Gastrocnemius medialis (tissue), 4 donors: ENCODE measurements around the gene LRMDA. TPM values are rescaled to one million over a fixed set of nuclear protein-coding genes. Genes with fewer than 3 reads are reported as not detected.

Experiments used
- ATAC-seq, 2 donors: fragments of 150-250 bp; one replicate each; pipeline ENCODE4 v1.9.1; 2016
- DNase-seq, 2 donors: peaks; one replicate each; pipeline ENCODE4 v3.0.0-alpha.2; 2019
- H3K27ac ChIP-seq, 4 donors: fragments of 200-600 bp; sonication (generic); 1 replicate in 1 of 4; 2 replicates in 3 of 4; pipeline ENCODE4 v1.5.1; 2016 to 2018; ENCODE audit warnings: mild to moderate bottlenecking in 2 of 4, moderate library complexity in 1 of 4
- H3K27me3 ChIP-seq, 3 donors: fragments of 200-600 bp; sonication (generic) in 2 of 3; 1 replicate in 1 of 3; 2 replicates in 2 of 3; pipeline versions ENCODE4 v1.5.1 to v1.6.0; 2016 to 2019; ENCODE audit warnings: mild to moderate bottlenecking in 1 of 3, moderate library complexity in 1 of 3
- H3K36me3 ChIP-seq, 2 donors: fragments of 200-600 bp; sonication (generic) in 1 of 2; one replicate each; pipeline ENCODE4 v1.5.1; 2017 to 2018
- H3K4me1 ChIP-seq, 2 donors: fragments of 200-600 bp; sonication (generic) in 1 of 2; one replicate each; pipeline ENCODE4 v1.5.1; 2016 to 2017; ENCODE audit warnings: mild to moderate bottlenecking in 2 of 2
- H3K4me3 ChIP-seq, 4 donors: fragments of 200-600 bp; sonication (generic) in 3 of 4; 1 replicate in 1 of 4; 2 replicates in 3 of 4; pipeline ENCODE4 v1.5.1; 2016 to 2019; ENCODE audit warnings: mild to moderate bottlenecking in 2 of 4
- H3K9me3 ChIP-seq, 3 donors: fragments of 200-600 bp; sonication (generic) in 2 of 3; 1 replicate in 1 of 3; 2 replicates in 2 of 3; pipeline ENCODE4 v1.5.1; 2016 to 2019
- POLR2A ChIP-seq, 2 donors: fragments of 450-650 bp; IDR thresholded peaks; one replicate each; pipeline ENCODE4 v1.6.1; 2017; ENCODE audit warnings: antibody characterized with exemption in 2 of 2, mild to moderate bottlenecking in 2 of 2, moderate library complexity in 2 of 2
- in situ Hi-C, 4 donors: fragments of 200-750 bp; cut with MboI; loops; one replicate each; pipeline versions ENCODE4 v1.15.0 to v1.8.0; 2017; ENCODE audit warnings: low sequenced_read_pairs in 4 of 4
- intact Hi-C: fragments of 100-400 bp; cut with DNase I; formaldehyde crosslinking; loops from one replicate; pipeline ENCODE4 v1.15.1; 2023; ENCODE audit warnings: low total_unique reads
- total RNA-seq, 4 donors: library from RNA; depleted of rRNA; stranded (reverse); fragments of >200 nt; gene quantifications; one replicate each; pipeline versions ENCODE4 v1.1.0 to v1.2.3, GENCODE V29; 2016
- TF ChIP-seq, protein P1 (sequence below), 5 experiments: fragments of 450-650 bp in 3 of 5; fragments of 200-600 bp in 2 of 5; sonication (generic) in 2 of 5; IDR thresholded peaks in 4 of 5; conservative IDR thresholded peaks in 1 of 5; 1 replicate in 4 of 5; 2 replicates in 1 of 5; pipeline ENCODE4 v1.5.1; 2016 to 2019; ENCODE audit warnings: antibody characterized with exemption in 5 of 5, mild to moderate bottlenecking in 3 of 5, moderate library complexity in 3 of 5

LRMDA gene
- total RNA-seq, 4 donors from 2014 or later: 0.80 to 4.5 (median 1.4) TPM

DNA sequence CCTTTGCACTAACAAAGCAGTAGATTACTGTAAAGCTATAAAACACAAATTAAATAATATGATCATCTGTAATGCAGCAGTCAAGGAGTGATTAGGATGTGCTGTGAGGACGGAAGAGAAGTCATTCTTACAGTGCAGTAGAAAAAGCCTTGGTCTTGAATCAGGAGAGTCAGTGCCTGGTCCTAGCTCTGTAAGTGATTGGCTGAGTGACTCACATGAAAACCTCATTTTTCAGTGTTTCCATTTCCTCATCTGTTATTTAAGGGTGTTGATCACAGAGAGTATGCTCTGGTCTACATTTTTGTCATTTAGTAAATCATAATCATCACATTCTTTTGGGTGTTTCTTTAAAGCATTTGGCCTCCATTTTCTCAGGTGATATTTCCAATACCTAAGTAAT is 717.8 kb downstream of the LRMDA start:
- ATAC-seq (no peak), DNase-seq (no peak)
- H3K4me3 ChIP-seq: no peak overlapping the region
- H3K36me3 ChIP-seq: no peaks in the 10 kb centered on the region
- no peak overlapping the region for H3K27ac ChIP-seq
- peaks cover 0 to 7% (median 0%) of the 10 kb centered on the region in 3 donors for H3K9me3 ChIP-seq
- no peak for TF ChIP-seq POLR2A (IDR thresholded peaks at IDR 0.05)
- TF ChIP-seq, protein P1, sequence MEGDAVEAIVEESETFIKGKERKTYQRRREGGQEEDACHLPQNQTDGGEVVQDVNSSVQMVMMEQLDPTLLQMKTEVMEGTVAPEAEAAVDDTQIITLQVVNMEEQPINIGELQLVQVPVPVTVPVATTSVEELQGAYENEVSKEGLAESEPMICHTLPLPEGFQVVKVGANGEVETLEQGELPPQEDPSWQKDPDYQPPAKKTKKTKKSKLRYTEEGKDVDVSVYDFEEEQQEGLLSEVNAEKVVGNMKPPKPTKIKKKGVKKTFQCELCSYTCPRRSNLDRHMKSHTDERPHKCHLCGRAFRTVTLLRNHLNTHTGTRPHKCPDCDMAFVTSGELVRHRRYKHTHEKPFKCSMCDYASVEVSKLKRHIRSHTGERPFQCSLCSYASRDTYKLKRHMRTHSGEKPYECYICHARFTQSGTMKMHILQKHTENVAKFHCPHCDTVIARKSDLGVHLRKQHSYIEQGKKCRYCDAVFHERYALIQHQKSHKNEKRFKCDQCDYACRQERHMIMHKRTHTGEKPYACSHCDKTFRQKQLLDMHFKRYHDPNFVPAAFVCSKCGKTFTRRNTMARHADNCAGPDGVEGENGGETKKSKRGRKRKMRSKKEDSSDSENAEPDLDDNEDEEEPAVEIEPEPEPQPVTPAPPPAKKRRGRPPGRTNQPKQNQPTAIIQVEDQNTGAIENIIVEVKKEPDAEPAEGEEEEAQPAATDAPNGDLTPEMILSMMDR (IDR thresholded peaks at IDR 0.05 in 4 of 5, conservative IDR thresholded peaks at IDR 0.05 in 1 of 5): no peak
- in situ Hi-C loops: no loop called here
- no peaks in the 10 kb centered on the region for H3K4me1 ChIP-seq
- no peaks in the 10 kb centered on the region for H3K27me3 ChIP-seq
- intact Hi-C loops: no loop called here

GRCh38 chr10:76149602-76150138 is 718.2 kb downstream of the LRMDA start:
- no peak for TF ChIP-seq POLR2A (IDR thresholded peaks at IDR 0.05)
- TF ChIP-seq, protein P1 (IDR thresholded peaks at IDR 0.05 in 4 of 5, conservative IDR thresholded peaks at IDR 0.05 in 1 of 5): no peak
- Histone ChIP-seq H3K4me1 (no peaks in the 10 kb centered on the region), H3K9me3 (peaks cover 0 to 7% (median 0%) of the 10 kb centered on the region in 3 donors), H3K4me3 (no peak overlapping the region), H3K27me3 (no peaks in the 10 kb centered on the region), H3K36me3 (no peaks in the 10 kb centered on the region), H3K27ac (no peak overlapping the region)
- in situ Hi-C loops (no loop called here), intact Hi-C loops (no loop called here)
- ATAC-seq (no peak), DNase-seq (no peak)

- ATAC-seq (no peak), DNase-seq (no peak)
- no peak overlapping the region for H3K27ac ChIP-seq
- H3K9me3 ChIP-seq: peaks cover 0 to 7% (median 0%) of the 10 kb centered on the region in 3 donors
- TF ChIP-seq, protein P1 (IDR thresholded peaks at IDR 0.05 in 4 of 5, conservative IDR thresholded peaks at IDR 0.05 in 1 of 5): no peak
- no peak for TF ChIP-seq POLR2A (IDR thresholded peaks at IDR 0.05)
- H3K36me3 ChIP-seq: no peaks in the 10 kb centered on the region
- H3K27me3 ChIP-seq: no peaks in the 10 kb centered on the region
- intact Hi-C loops: no loop called here
- no peaks in the 10 kb centered on the region for H3K4me1 ChIP-seq
- in situ Hi-C loops: no loop called here
- no peak overlapping the region for H3K4me3 ChIP-seq
Measured at GRCh38 chr10:76150139-76150875, 718.9 kb downstream of the LRMDA start.

DNA sequence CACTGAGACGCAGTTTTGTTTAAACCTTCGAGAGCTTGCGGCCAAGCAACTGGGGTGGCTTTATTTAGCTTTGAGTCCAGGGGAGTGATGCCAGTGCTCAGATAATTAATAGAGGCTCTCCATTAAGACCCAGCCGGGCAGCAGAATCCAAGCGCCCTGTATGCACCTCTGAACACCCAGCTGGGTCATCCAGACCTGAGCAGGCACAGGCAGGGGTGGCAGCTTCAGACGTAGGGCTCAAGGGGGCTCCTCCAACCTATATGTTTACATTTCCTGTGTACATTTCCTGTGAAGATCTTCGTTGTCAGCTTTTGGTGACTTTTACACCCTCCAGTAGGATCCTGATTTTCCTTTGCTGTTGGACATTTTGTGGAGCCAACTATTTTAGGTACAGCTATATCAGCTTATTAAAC is 719.5 kb downstream of the LRMDA start:
- TF ChIP-seq, protein P1 (IDR thresholded peaks at IDR 0.05 in 4 of 5, conservative IDR thresholded peaks at IDR 0.05 in 1 of 5): no peak
- TF ChIP-seq POLR2A (IDR thresholded peaks at IDR 0.05): no peak
- Histone ChIP-seq H3K9me3 (peaks cover 0 to 7% (median 0%) of the 10 kb centered on the region in 3 donors), H3K4me1 (no peaks in the 10 kb centered on the region), H3K27ac (no peak overlapping the region), H3K27me3 (no peaks in the 10 kb centered on the region), H3K4me3 (no peak overlapping the region), H3K36me3 (no peaks in the 10 kb centered on the region)
- DNase-seq: no peak
- in situ Hi-C loops: no loop called here
- ATAC-seq: no peak
- intact Hi-C loops: no loop called here
